WTC11 (cell line): ENCODE data around the gene OLFML2B. TPM values are rescaled to one million over a fixed set of nuclear protein-coding genes. Genes with fewer than 3 reads are reported as not detected.
A peak's percentile ranks its signal among the peaks of the same experiment; 100 is the strongest.

Experiments
- ATAC-seq: fragments of 200-7000 bp; cut with Tn5 transposase; 2 replicates; pipeline ENCODE4 v1.10.0; 2021; ENCODE audit warnings: mild to moderate bottlenecking, moderate library complexity
- CTCF ChIA-PET: fragments of 300-600 bp; sonication (Branson Sonifier 250); formaldehyde crosslinking; loops from one replicate; lab custom pipeline; 2021; ENCODE audit warnings: antibody characterized with exemption; lab: Charles Lee
- POLR2A ChIA-PET: fragments of 350-600 bp; sonication (Branson Sonifier 250); formaldehyde crosslinking; loops from one replicate; lab custom pipeline; 2021; ENCODE audit warnings: antibody characterized with exemption; lab: Charles Lee
- DNase-seq: peaks from one replicate; pipeline ENCODE4 v3.0.0; 2021; ENCODE audit warnings: low spot score
- H3K27ac Mint-ChIP-seq: 2 replicates; pipeline ENCODE4 v1.8.0; 2021; ENCODE audit warnings: mixed read lengths
- H3K27me3 Mint-ChIP-seq: 2 replicates; pipeline ENCODE4 v1.8.0; 2021; ENCODE audit warnings: low read depth, mild to moderate bottlenecking, moderate library complexity, mixed read lengths
- H3K36me3 Mint-ChIP-seq: 2 replicates; pipeline ENCODE4 v1.8.0; 2021; ENCODE audit warnings: mixed read lengths
- H3K4me1 Mint-ChIP-seq: 2 replicates; pipeline ENCODE4 v1.8.0; 2022; ENCODE audit warnings: mixed read lengths
- H3K4me3 Mint-ChIP-seq: 2 replicates; pipeline ENCODE4 v1.8.0; 2021; ENCODE audit warnings: mild to moderate bottlenecking, moderate library complexity, mixed read lengths
- H3K9me3 Mint-ChIP-seq: 2 replicates; pipeline ENCODE4 v1.8.0; 2021; ENCODE audit warnings: mixed read lengths
- ATF3 ChIP-seq: sonication (generic); formaldehyde crosslinking; conservative IDR thresholded peaks from 2 replicates; pipeline ENCODE4 v1.8.1; 2022; ENCODE audit warnings: mild to moderate bottlenecking, missing genetic modification reagents
- ATF6 ChIP-seq: sonication (generic); formaldehyde crosslinking; IDR thresholded peaks from 2 replicates; pipeline ENCODE4 v1.8.1; 2023; ENCODE audit warnings: mild to moderate bottlenecking, missing genetic modification reagents
- CDX4 ChIP-seq: fragments of 250-450 bp; sonication (Bioruptor Pico); IDR thresholded peaks from 2 replicates; pipeline ENCODE4 v1.9.0; 2021; ENCODE audit warnings: moderate library complexity, mild to moderate bottlenecking, inconsistent platforms, borderline replicate concordance
- CREB1 ChIP-seq: sonication (generic); formaldehyde crosslinking; IDR thresholded peaks from 2 replicates; pipeline ENCODE4 v1.8.0; 2023; ENCODE audit warnings: mild to moderate bottlenecking, missing genetic modification reagents
- E2F4 ChIP-seq: sonication (generic); formaldehyde crosslinking; IDR thresholded peaks from 2 replicates; pipeline ENCODE4 v1.8.1; 2022; ENCODE audit warnings: low read depth, mild to moderate bottlenecking, moderate library complexity, missing genetic modification reagents, borderline replicate concordance
- ERG ChIP-seq: fragments of 250-450 bp; sonication (Bioruptor Pico); IDR thresholded peaks from 2 replicates; pipeline ENCODE4 v1.8.0; 2021; ENCODE audit warnings: mild to moderate bottlenecking
- ETV6 ChIP-seq: sonication (generic); formaldehyde crosslinking; IDR thresholded peaks from 2 replicates; pipeline ENCODE4 v1.8.1; 2022; ENCODE audit warnings: mild to moderate bottlenecking, missing genetic modification reagents
- IRF1 ChIP-seq: sonication (generic); formaldehyde crosslinking; IDR thresholded peaks from 2 replicates; pipeline ENCODE4 v1.8.0; 2023; ENCODE audit warnings: missing genetic modification reagents
- NR2C2 ChIP-seq: sonication (generic); formaldehyde crosslinking; IDR thresholded peaks from 2 replicates; pipeline ENCODE4 v1.8.0; 2022; ENCODE audit warnings: mild to moderate bottlenecking, missing genetic modification reagents
- NR3C1 ChIP-seq: sonication (generic); formaldehyde crosslinking; conservative IDR thresholded peaks from 2 replicates; pipeline ENCODE4 v1.8.1; 2023; ENCODE audit warnings: low read depth, mild to moderate bottlenecking, missing genetic modification reagents
- PRDM15 ChIP-seq: sonication (generic); formaldehyde crosslinking; IDR thresholded peaks from 2 replicates; pipeline ENCODE4 v1.8.0; 2022; ENCODE audit warnings: missing genetic modification reagents
- RELA ChIP-seq: sonication (generic); formaldehyde crosslinking; IDR thresholded peaks from 2 replicates; pipeline ENCODE4 v1.8.1; 2022; ENCODE audit warnings: missing genetic modification reagents, mild to moderate bottlenecking, borderline replicate concordance
- SMAD4 ChIP-seq: sonication (generic); formaldehyde crosslinking; IDR thresholded peaks from 2 replicates; pipeline ENCODE4 v1.8.0; 2022; ENCODE audit warnings: mild to moderate bottlenecking, missing genetic modification reagents
- ZBTB43 ChIP-seq: sonication (generic); formaldehyde crosslinking; IDR thresholded peaks from 2 replicates; pipeline ENCODE4 v1.8.1; 2023; ENCODE audit warnings: mild to moderate bottlenecking, missing genetic modification reagents
- ZNF281 ChIP-seq: sonication (generic); formaldehyde crosslinking; IDR thresholded peaks from 2 replicates; pipeline ENCODE4 v1.8.0; 2023; ENCODE audit warnings: mild to moderate bottlenecking, missing genetic modification reagents
- ZNF396 ChIP-seq: fragments of 250-450 bp; sonication (Bioruptor Pico); IDR thresholded peaks from 2 replicates; pipeline ENCODE4 v1.8.0; 2021; ENCODE audit warnings: mild to moderate bottlenecking, moderate library complexity, borderline replicate concordance
- ZSCAN18 ChIP-seq: fragments of 250-450 bp; sonication (Bioruptor Pico); IDR thresholded peaks from 2 replicates; pipeline ENCODE4 v2.1.2; 2022; ENCODE audit warnings: mild to moderate bottlenecking, moderate library complexity
- total RNA-seq: library from RNA; stranded (reverse); gene quantifications from 3 replicates; pipeline ENCODE4 v1.2.3, GENCODE V29; 2021

Gene OLFML2B
- total RNA-seq, 1 experiment from 2014 or later, result 4.9 TPM

GRCh38 chr1:161970633-161971032 is 53.0 kb downstream of the OLFML2B start:
- H3K27ac Mint-ChIP-seq, result no peak overlapping the region
- H3K4me3 Mint-ChIP-seq, result no peak overlapping the region
- DNase-seq (no peak), ATAC-seq (peak; percentile 65)
- H3K4me1 Mint-ChIP-seq, result peaks cover 15% of the 10 kb centered on the region
- peaks cover 5% of the 10 kb centered on the region; the same call in 1 of the 2 replicates for H3K9me3 Mint-ChIP-seq
- TF ChIP-seq PRDM15 (no peak), CREB1 (CRISPR knock-in tag) (no peak), ZNF396 (CRISPR knock-in tag) (no peak), E2F4 (CRISPR knock-in tag) (no peak), IRF1 (CRISPR knock-in tag) (no peak), ZBTB43 (CRISPR knock-in tag) (no peak), NR3C1 (CRISPR knock-in tag) (no peak), ETV6 (CRISPR knock-in tag) (no peak), SMAD4 (no peak), CDX4 (CRISPR knock-in tag) (no peak), ERG (CRISPR knock-in tag) (no peak)
- ChIA-PET CTCF (no interaction called here), POLR2A (interaction anchor here (0.6 to 1.7 kb wide), 2 partner anchors 53 to 167 kb away, joined by 3 to 4 read pairs; partner anchors contain the start of gene OLFML2B)
- no peaks in the 10 kb centered on the region for H3K27me3 Mint-ChIP-seq
- no peaks in the 10 kb centered on the region for H3K36me3 Mint-ChIP-seq

- ATAC-seq (no peak), DNase-seq (no peak)
- ChIA-PET POLR2A (interaction anchor here (1.7 kb wide), 1 partner anchor 54 kb away, joined by 4 read pairs; the partner anchor contains the start of gene OLFML2B), CTCF (interaction anchor here (1.0 kb wide), 1 partner anchor 67 kb away, joined by 3 read pairs; no protein-coding TSS in a partner anchor)
- Mint-ChIP-seq H3K4me3 (no peak overlapping the region), H3K27me3 (no peaks in the 10 kb centered on the region), H3K27ac (peak overlapping the region; percentile 54; the same call in 1 of the 2 replicates), H3K36me3 (no peaks in the 10 kb centered on the region), H3K9me3 (no peaks in the 10 kb centered on the region), H3K4me1 (peaks cover 18% of the 10 kb centered on the region)
- no peak for TF ChIP-seq RELA (CRISPR knock-in tag)
- TF ChIP-seq ATF3 (CRISPR knock-in tag), result no peak
- TF ChIP-seq NR2C2 (CRISPR knock-in tag), result no peak
- no peak for TF ChIP-seq ZNF281 (CRISPR knock-in tag)
- TF ChIP-seq ZSCAN18 (CRISPR knock-in tag), result no peak
- TF ChIP-seq ATF6, result no peak
These were observed 53.6 kb downstream of the OLFML2B start for GRCh38 chr1:161970036-161970435.
